ENCODE results near the gene CCL3.
"Not testable (repeated sequence)": the region's sequence is repeated elsewhere in the genome, so short reads cannot be mapped to it uniquely, and the experiment has no call there.

CCL3 gene

DNA sequence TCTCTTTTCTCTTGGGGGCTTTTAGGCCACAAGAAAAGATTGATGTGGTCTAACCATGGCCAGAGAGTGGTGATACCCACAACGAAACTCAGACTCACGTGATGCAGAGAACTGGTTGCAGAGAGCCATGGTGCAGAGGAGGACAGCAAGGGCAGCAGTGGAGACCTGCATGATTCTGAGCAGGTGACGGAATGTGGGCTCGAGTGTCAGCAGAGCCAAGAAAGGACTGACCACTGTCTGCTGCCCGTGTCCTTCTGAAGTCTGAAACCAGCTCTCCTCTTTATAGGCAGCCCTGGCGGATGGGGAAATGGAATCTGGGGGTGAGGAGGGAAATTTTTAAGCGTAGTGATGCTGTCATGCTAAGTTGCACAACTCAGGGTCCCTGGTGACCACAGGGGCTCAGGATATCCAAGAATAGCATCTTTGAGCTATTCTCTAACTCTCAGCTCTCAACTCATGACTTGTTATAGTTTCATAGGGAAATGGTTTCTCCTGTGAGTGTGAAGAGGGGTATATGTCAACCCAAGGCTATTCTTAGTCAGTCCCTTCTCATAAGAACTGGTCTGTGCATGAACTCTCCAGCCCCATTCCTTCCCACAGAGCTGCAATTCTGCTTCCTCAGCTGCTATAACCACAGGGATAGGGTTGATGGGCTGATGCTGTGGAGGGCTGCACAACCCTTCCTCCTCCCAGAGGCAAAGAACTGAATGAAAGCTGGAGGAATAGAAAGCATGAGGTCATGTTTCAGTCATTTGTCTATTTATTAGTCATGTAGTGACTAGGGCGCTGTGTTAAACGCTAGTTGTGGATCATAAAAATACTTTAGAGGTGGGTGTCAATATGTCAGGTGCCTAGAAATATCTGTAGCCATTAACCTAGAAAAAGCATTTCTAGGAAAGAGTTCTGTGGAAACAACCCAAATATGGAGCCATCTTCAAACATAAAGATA lies at the start of gene CCL3:
Gene CCL3, minus strand, starts transcription at position 256 of the 949 bp plus-strand sequence. Its CDS starts 85 bp downstream, at position 171.
- no peak for DNase-seq

DNA sequence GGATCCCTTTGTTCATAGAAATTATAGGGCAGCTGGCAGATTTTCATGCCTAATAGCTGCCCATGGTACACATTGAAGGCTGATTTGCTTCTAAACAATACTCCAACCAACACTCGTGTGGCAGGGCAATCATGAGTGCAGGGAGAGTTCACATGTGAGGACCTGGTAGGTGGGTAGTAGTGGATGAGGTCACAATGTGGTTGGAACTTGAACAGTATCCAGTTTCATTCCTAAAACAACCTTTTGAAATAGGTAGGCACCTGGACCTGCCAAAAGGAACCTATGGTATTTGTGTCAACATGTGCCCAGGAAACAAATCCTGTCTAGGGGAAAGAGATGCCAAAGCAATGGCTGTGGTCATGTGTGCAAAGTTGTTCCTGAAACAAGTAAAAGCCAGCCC lies 46.5 kb upstream of the CCL3 start:
- no peak for DNase-seq

- no peak for DNase-seq
Observed at GRCh38 chr17:36136036-36136435, 46.1 kb upstream of the CCL3 start.

GRCh38 chr17:36135465-36135864 lies 45.5 kb upstream of the CCL3 start:
- no peak for DNase-seq

GRCh38 chr17:36133602-36134236 lies 43.8 kb upstream of the CCL3 start:
- DNase-seq = peak; percentile 42

DNA sequence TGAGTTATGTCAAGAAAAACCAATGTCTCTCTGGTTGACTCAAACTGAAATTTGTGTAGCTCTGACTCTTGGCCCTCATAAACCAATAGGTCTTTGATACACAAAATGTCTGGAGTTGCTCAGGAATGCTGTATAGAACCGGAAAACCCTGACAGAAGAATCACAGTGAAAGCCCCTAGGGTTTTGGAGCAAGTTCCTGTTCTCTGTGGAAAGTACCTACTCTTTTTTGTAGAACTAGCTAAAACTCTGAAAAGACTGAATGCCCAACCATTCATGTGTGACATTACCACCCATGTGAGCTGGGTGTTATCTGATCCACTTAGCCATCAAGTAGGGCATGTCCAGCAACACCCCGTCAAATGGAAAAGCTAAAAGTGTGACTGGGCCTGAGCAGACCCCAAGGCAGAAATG lies 42.5 kb upstream of the CCL3 start:
- no peak for DNase-seq

DNA sequence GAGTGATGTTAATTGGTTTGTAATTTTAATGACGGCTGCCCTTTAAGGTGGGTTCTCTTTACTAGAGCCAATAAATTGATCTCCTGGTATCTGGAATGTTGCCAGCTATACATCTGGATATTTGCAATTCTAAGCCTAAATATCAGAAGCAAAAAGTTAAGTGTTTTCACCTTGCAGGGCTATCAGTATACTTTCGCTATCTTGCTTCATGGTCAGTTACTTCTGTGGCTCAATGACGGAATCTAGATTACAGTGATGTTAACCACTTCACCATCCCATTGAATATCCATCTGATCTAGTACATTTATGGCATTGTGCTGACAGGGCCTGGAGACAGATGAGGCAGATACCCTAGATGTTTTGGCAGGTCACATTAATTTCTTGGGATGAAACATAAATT lies 42.0 kb upstream of the CCL3 start:
- DNase-seq = no peak

GRCh38 chr17:36131421-36131820 lies 41.5 kb upstream of the CCL3 start:
- DNase-seq = no peak

- no peak for DNase-seq
Observed at GRCh38 chr17:36130346-36130745, 40.4 kb upstream of the CCL3 start.

GRCh38 chr17:36129616-36130015 lies 39.7 kb upstream of the CCL3 start:
- DNase-seq = no peak

DNA sequence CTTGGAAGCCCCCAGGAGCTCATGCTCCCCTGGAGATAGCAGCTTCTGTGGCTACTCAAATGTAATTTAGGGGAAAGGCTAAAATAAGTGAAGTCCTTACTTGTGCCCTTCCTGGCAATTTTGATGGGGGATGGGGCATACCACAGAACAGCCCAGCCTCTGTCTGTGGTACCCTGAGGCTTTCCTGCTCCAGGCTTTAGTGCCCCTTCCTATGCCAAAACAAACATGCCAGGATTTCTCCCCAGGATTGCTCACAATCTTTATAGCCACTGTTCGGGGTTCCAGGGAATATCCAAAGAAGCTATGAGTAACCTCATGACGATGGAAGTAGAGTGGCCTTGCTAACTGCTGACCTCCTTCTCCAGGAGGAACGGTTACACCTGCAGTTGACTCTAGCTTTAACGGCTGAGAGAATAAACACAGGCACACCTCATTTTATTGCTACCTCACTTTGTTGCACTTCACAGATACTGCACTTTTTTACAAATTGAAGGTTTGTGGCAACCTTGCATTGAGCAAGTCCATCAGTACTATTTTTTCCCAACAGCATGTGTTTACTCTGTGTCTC lies 38.6 kb upstream of the CCL3 start:
- no peak for DNase-seq

- no peak for DNase-seq
Observed at GRCh38 chr17:36127911-36128310, 38.0 kb upstream of the CCL3 start.

- no peak for DNase-seq
Observed at GRCh38 chr17:36127199-36127893, 37.4 kb upstream of the CCL3 start.

DNA sequence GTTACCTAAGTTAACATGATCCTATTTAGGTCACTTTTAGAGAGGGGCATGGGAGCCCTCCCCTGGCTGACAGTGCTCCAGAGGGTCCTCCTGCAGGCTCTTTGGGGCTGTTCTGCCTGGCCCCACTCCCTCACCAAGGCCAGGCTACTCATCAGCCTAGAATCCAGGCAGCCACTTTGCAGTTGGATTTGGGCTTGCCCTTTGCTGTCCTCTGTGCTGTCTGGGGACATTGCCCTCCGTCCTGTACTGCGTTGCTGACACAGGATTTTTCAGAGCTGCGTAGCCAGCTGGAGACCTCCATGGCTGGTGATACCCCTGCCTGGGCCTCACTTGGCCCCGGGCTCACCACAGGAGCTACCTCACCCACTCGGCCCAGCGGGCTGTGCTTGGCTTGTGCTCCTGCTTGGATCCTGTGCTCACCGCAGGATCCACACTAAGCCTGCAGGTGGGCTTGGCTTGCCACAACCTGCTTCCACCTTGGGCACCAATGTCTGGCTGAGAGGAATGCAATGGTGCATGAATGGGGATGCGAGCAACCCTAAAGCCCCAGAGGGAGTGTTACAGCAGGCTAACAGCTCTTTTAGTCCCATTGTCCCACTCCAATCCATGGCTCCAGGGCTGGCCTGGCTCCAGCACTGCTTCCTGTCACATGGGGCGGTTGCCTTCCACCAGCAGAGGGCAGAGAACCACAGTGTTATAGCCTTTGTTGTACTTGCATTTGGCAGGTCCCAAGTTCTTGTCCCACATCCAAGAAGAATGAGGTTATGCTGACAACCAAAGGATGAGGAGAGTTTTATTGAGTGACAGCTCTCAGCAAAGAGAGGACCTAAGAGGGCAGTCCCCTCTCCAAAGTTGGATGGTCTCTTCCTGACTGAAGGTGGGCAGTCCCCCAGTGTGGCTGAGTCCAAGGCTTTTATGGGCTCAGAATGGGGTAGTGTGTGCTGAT lies 35.2 kb upstream of the CCL3 start:
- no peak for DNase-seq

- no peak for DNase-seq
Observed at GRCh38 chr17:36123431-36123830, 33.5 kb upstream of the CCL3 start.

GRCh38 chr17:36121099-36121498 lies 31.2 kb upstream of the CCL3 start:
- not testable (repeated sequence) for DNase-seq

DNA sequence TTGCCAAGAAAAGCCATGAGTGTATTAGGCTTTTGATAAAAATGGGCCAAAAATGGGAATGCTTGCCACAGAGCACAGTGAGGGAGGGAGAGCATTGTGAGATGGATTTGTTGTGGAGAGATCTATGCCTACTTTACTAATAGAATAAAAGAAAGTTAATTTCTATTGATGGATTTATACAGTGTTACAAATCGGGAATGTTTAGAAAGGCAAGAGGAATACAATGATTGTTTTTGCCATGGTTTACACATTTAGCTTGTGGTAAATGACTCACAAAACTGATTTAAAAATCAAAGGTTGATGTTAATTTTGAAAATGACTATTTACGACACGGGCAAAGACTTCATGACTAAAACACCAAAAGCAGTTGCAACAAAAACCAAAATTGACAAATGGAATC lies 30.3 kb upstream of the CCL3 start:
- DNase-seq = no peak

- no peak for DNase-seq
Observed at GRCh38 chr17:36118477-36119353, 28.8 kb upstream of the CCL3 start.

DNA sequence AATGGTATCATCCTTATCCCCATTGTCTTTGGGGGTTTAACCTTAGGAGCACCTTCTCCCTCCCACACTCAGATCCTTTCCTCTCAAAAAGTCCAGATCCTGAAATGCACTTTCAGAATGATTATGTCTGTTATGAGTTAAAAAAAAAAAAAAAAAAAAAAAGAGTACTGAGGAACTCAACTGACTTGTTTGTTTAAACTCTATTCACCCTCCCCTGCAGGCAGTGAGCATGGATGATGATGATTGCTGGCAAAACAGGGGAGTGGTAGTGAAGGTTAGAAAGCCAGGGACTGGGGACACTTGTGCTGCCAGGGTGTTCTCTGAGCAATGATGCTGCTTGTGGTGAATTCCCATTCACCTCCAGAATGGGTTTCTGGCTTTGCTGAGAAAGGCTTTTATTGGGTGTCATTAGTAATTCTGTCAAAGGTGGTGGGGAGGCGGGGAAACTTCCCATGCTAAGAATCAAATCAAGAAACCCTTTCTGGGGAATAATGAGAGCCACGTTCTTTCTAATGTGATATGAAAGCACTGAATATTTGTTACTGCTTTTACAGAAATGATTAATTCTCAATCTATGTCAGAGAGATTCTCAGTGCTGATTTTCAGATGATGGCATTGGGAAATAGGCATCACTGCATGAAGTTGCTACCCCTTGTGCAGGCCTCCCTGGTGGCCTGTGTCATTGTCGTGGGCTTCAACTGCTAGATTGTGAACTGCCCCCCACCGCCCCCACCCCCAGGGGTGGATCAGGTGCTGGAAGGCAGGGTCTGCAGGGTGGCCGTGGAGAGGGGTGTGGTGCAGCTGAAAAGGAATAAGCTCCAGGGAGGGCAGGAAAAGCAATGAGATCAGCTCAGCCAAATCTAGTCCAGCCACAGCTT lies 27.8 kb upstream of the CCL3 start:
- peak; percentile 9 for DNase-seq

DNA sequence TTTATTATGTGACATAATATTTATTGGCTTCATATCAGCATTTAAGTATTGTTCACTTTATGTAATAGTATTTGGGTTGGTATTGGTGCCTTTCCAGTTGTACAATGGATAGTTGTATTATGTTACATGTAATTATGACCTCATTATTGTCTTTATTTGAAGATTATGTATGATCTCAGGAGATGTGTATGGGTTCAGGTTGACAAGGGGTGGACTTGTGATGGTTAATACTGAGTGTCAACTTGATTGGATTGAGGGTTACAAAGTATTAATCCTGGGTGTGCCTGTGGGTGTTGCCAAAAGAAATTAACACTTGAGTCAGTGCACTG lies 25.7 kb upstream of the CCL3 start:
- not testable (repeated sequence) for DNase-seq
